IMR-90 (cell line): ENCODE measurements around the gene SH3RF3. TPM values are rescaled to one million over a fixed set of nuclear protein-coding genes. Genes with fewer than 3 reads are reported as not detected.

ENCODE experiments used
- ATAC-seq: fragments of 200-7000 bp; cut with Tn5 transposase; 2 replicates; pipeline ENCODE4 v1.9.1; 2020; ENCODE audit warnings: low read depth, mild to moderate bottlenecking, moderate library complexity
- BruUV-seq: library from RNA; stranded (reverse); fragments of 400-500 nt; replicated peaks from 2 replicates; lab custom pipeline; 2021; lab: Mats Ljungman, UMichigan
- CTCF ChIA-PET: fragments of 300-600 bp; formaldehyde crosslinking; extraction: SDS; loops from one replicate; lab custom pipeline; 2021; ENCODE audit warnings: antibody characterized with exemption; lab: Yijun Ruan, JAX
- POLR2A ChIA-PET: fragments of 300-600 bp; sonication (Branson Sonifier 250); formaldehyde crosslinking; loops from one replicate; lab custom pipeline; 2022; ENCODE audit warnings: antibody characterized with exemption; ENCODE audit not compliant: unreplicated experiment; lab: Charles Lee
- DNase-seq: peaks from one replicate; pipeline ENCODE4 v3.0.0; 2013
- H2AFZ ChIP-seq: replicated peaks from 2 replicates; pipeline ENCODE3; 2013; ENCODE audit warnings: low read length, mild to moderate bottlenecking; ENCODE audit not compliant: poor library complexity
- H2AK5ac ChIP-seq: 2 replicates; pipeline ENCODE4 v1.6.1; 2013; ENCODE audit warnings: low read depth, low read length, inconsistent platforms
- H2AK9ac ChIP-seq: replicated peaks from 2 replicates; pipeline ENCODE3; 2013; ENCODE audit warnings: mild to moderate bottlenecking, low read depth, low read length, moderate library complexity; ENCODE audit not compliant: poor library complexity
- H2BK120ac ChIP-seq: 2 replicates; pipeline ENCODE4 v1.6.1; 2013; ENCODE audit warnings: low read depth, low read length, inconsistent platforms
- H2BK15ac ChIP-seq: 3 replicates; pipeline ENCODE4 v1.6.1; 2013; ENCODE audit warnings: low read depth, low read length, inconsistent platforms
- H2BK20ac ChIP-seq: 2 replicates; pipeline ENCODE4 v1.6.1; 2013; ENCODE audit warnings: low read depth, mild to moderate bottlenecking, inconsistent platforms, low read length, moderate library complexity
- H2BK5ac ChIP-seq: 2 replicates; pipeline ENCODE4 v1.6.1; 2013; ENCODE audit warnings: mild to moderate bottlenecking, low read depth, low read length, inconsistent platforms; ENCODE audit not compliant: poor library complexity, severe bottlenecking
- H3K14ac ChIP-seq: replicated peaks from 2 replicates; pipeline ENCODE4 v1.6.1; 2013; ENCODE audit warnings: low read depth, low read length, inconsistent platforms
- H3K18ac ChIP-seq: 2 replicates; pipeline ENCODE4 v1.6.1; 2013; ENCODE audit warnings: low read depth, low read length, control low read depth
- H3K23ac ChIP-seq: 2 replicates; pipeline ENCODE4 v1.6.1; 2013; ENCODE audit warnings: low read depth, low read length, inconsistent platforms
- H3K27ac ChIP-seq: 2 replicates; pipeline ENCODE4 v1.5.1; 2013; ENCODE audit warnings: mild to moderate bottlenecking, control low read depth, low read length; ENCODE audit not compliant: insufficient read depth
- H3K27me3 ChIP-seq: 2 replicates; pipeline ENCODE4 v1.6.1; 2013; ENCODE audit warnings: low read length; ENCODE audit not compliant: control insufficient read depth, insufficient read depth
- H3K36me3 ChIP-seq: 2 replicates; pipeline ENCODE4 v1.6.1; 2013; ENCODE audit warnings: low read length, mixed read lengths; ENCODE audit not compliant: control insufficient read depth, insufficient read depth
- H3K4ac ChIP-seq: 2 replicates; pipeline ENCODE4 v1.6.1; 2013; ENCODE audit warnings: low read depth, low read length, inconsistent platforms
- H3K4me1 ChIP-seq: 2 replicates; pipeline ENCODE4 v1.6.1; 2013; ENCODE audit warnings: low read length, mixed read lengths; ENCODE audit not compliant: control insufficient read depth, insufficient read depth
- H3K4me2 ChIP-seq: 2 replicates; pipeline ENCODE4 v1.6.1; 2013; ENCODE audit warnings: low read depth, mild to moderate bottlenecking, control low read depth, low read length, moderate library complexity
- H3K4me3 ChIP-seq: 2 replicates; pipeline ENCODE4 v1.5.1; 2013; ENCODE audit warnings: low read depth, mild to moderate bottlenecking, control low read depth, low read length, moderate library complexity; ENCODE audit not compliant: insufficient read depth
- H3K56ac ChIP-seq: 2 replicates; pipeline ENCODE4 v1.6.1; 2013; ENCODE audit warnings: low read length, inconsistent platforms; ENCODE audit not compliant: insufficient read depth; ENCODE audit errors: extremely low read depth
- H3K79me1 ChIP-seq, 2 experiments: 2 replicates each; pipeline ENCODE4 v1.6.1; 2013; ENCODE audit warnings: low read length in 2 of 2, inconsistent platforms in 1 of 2, low read depth in 1 of 2
- H3K9ac ChIP-seq: 2 replicates; pipeline ENCODE4 v1.6.1; 2013; ENCODE audit warnings: low read depth, low read length, control low read depth
- H3K9me1 ChIP-seq: 2 replicates; pipeline ENCODE4 v1.6.1; 2013; ENCODE audit warnings: low read length, inconsistent platforms; ENCODE audit not compliant: insufficient read depth
- H3K9me3 ChIP-seq: 2 replicates; pipeline ENCODE4 v1.6.1; 2013; ENCODE audit warnings: low read length; ENCODE audit not compliant: control insufficient read depth, insufficient read depth
- H4K20me1 ChIP-seq: 2 replicates; pipeline ENCODE4 v1.6.1; 2013; ENCODE audit warnings: low read length, inconsistent platforms; ENCODE audit not compliant: insufficient read depth
- H4K5ac ChIP-seq: 2 replicates; pipeline ENCODE4 v1.6.1; 2013; ENCODE audit warnings: mild to moderate bottlenecking, low read depth, low read length, control low read depth
- H4K8ac ChIP-seq, 2 experiments: 2 replicates each; pipeline ENCODE4 v1.6.1; 2013; ENCODE audit warnings: low read depth in 2 of 2, low read length in 2 of 2, control low read depth in 1 of 2, inconsistent platforms in 1 of 2
- H4K91ac ChIP-seq: 2 replicates; pipeline ENCODE4 v1.6.1; 2013; ENCODE audit warnings: low read depth, low read length, inconsistent platforms; ENCODE audit not compliant: insufficient read depth
- BHLHE40 ChIP-seq: fragments of 150-350 bp; IDR thresholded peaks from 2 replicates; pipeline ENCODE4 v1.6.1; 2016; ENCODE audit warnings: mild to moderate bottlenecking, low read depth, low read length
- CEBPB ChIP-seq: IDR thresholded peaks from 2 replicates; pipeline ENCODE4 v1.6.1; 2012; ENCODE audit warnings: low read depth, low read length, improper control_type of control experiment
- CHD1 ChIP-seq: IDR thresholded peaks from 2 replicates; pipeline ENCODE4 v1.6.1; 2012; ENCODE audit warnings: low read depth, low read length, improper control_type of control experiment
- CTCF ChIP-seq: conservative IDR thresholded peaks from 2 replicates; pipeline ENCODE4 v1.5.1; 2012; ENCODE audit warnings: mild to moderate bottlenecking, low read depth, low read length, improper control_type of control experiment
- FOS ChIP-seq: fragments of 150-350 bp; IDR thresholded peaks from 2 replicates; pipeline ENCODE4 v1.6.1; 2016; ENCODE audit warnings: low read depth, low read length
- MAFK ChIP-seq: IDR thresholded peaks from 2 replicates; pipeline ENCODE4 v1.6.1; 2012; ENCODE audit warnings: low read depth, low read length, improper control_type of control experiment
- MAZ ChIP-seq: IDR thresholded peaks from 2 replicates; pipeline ENCODE4 v1.6.1; 2012; ENCODE audit warnings: low read depth, mild to moderate bottlenecking, low read length, improper control_type of control experiment, moderate library complexity, borderline replicate concordance
- MXI1 ChIP-seq: IDR thresholded peaks from 2 replicates; pipeline ENCODE4 v1.6.1; 2012; ENCODE audit warnings: low read depth, mild to moderate bottlenecking, low read length, moderate library complexity, borderline replicate concordance
- NFE2L2 ChIP-seq: fragments of 150-350 bp; IDR thresholded peaks from 2 replicates; pipeline ENCODE4 v1.6.1; 2016; ENCODE audit warnings: low read depth, mild to moderate bottlenecking, low read length
- POLR2A ChIP-seq: IDR thresholded peaks from 2 replicates; pipeline ENCODE4 v1.6.1; 2012; ENCODE audit warnings: mild to moderate bottlenecking, low read depth, low read length
- RAD21 ChIP-seq: IDR thresholded peaks from 2 replicates; pipeline ENCODE4 v1.6.1; 2012; ENCODE audit warnings: low read length, improper control_type of control experiment
- RCOR1 ChIP-seq: IDR thresholded peaks from 2 replicates; pipeline ENCODE4 v1.6.1; 2012; ENCODE audit warnings: mild to moderate bottlenecking, low read length, improper control_type of control experiment; ENCODE audit not compliant: insufficient replicate concordance
- RFX5 ChIP-seq: IDR thresholded peaks from 2 replicates; pipeline ENCODE4 v1.8.0; 2012; ENCODE audit warnings: low read depth, mild to moderate bottlenecking, low read length, moderate library complexity
- SMC3 ChIP-seq: fragments of 150-350 bp; IDR thresholded peaks from 2 replicates; pipeline ENCODE4 v1.6.1; 2016; ENCODE audit warnings: low read depth, mild to moderate bottlenecking, antibody characterized with exemption, low read length, moderate library complexity
- USF2 ChIP-seq: fragments of 150-350 bp; IDR thresholded peaks from 2 replicates; pipeline ENCODE4 v1.6.1; 2017; ENCODE audit warnings: mild to moderate bottlenecking, antibody characterized with exemption, low read length, low read depth
- WGBS, 2 experiments: methylation state at CpG; one replicate each; pipeline versions ENCODE4 v1.1.5 to v1.1.7; 2013; ENCODE audit warnings: missing lambda C conversion rate in 2 of 2; ENCODE audit not compliant: insufficient read length in 1 of 2; ENCODE audit errors: extremely low coverage in 2 of 2; 5-methylcytosine and 5-hydroxymethylcytosine counted together
- dilution Hi-C: fragments of 300-500 bp; cut with HindIII; formaldehyde crosslinking; loops from one replicate; pipeline ENCODE4 v1.14.3; 2018; ENCODE audit warnings: low sequenced_read_pairs; ENCODE audit not compliant: unreplicated experiment
- in situ Hi-C: fragments of 300-500 bp; cut with MboI; formaldehyde crosslinking; loops from 3 replicates; pipeline ENCODE4 v1.14.3; 2019; ENCODE audit warnings: low sequenced_read_pairs, inconsistent platforms, mixed read lengths
- intact Hi-C: fragments of 100-400 bp; cut with micrococcal nuclease; formaldehyde crosslinking; loops from 2 replicates; pipeline ENCODE4 v1.10.0; 2022
- polyA plus RNA-seq, 3 experiments: library from polyadenylated mRNA; depleted of rRNA; stranded (reverse); fragments of >200 nt; gene quantifications; 2 replicates each; pipeline ENCODE4 v1.2.3, GENCODE V29; 2012; ENCODE audit warnings: low replicate concordance in 1 of 3
- total RNA-seq: library from RNA; depleted of rRNA; stranded (reverse); fragments of >200 nt; gene quantifications from 2 replicates; pipeline ENCODE4 v1.2.3, GENCODE V29; 2012
- TF ChIP-seq, protein P1 (sequence below): fragments of 150-350 bp; IDR thresholded peaks from 2 replicates; pipeline ENCODE4 v1.6.1; 2016; ENCODE audit warnings: low read depth, mild to moderate bottlenecking, low read length, moderate library complexity, borderline replicate concordance

Gene SH3RF3
- total and polyA plus RNA-seq, 2 of the 4 experiments (the other 2 are of a cell fraction) = 3.4 to 5.3 TPM

- CTCF ChIA-PET = interaction anchor here (0.7 kb wide), 1 partner anchor 250 kb away, joined by 3 read pairs; no protein-coding TSS in a partner anchor
These were observed 258.3 kb downstream of the SH3RF3 start for GRCh38 chr2:109387221-109387735.

More at GRCh38 chr2:109387221-109387735, 258.3 kb downstream of the SH3RF3 start:
- intact Hi-C loops = loop anchor here (5.0 kb wide), 1 partner anchor 50 kb away; no protein-coding TSS in a partner anchor
- H3K79me1 ChIP-seq = peaks cover 22 to 84% of the 10 kb centered on the region in 2 experiments
- no peaks in the 10 kb centered on the region for H3K27me3 ChIP-seq
- 100% methylated on average over 3 of the region's 4 CpGs; no CpG with 5 or more reads in 1 of the 2 experiments for WGBS, 2 experiments
- H3K4ac ChIP-seq = no peak overlapping the region
- H2BK120ac ChIP-seq = no peak overlapping the region
- POLR2A ChIA-PET = no interaction called here
- DNase-seq (no peak), ATAC-seq (no peak)
- H3K4me1 ChIP-seq = peaks cover 19% of the 10 kb centered on the region
- in situ Hi-C loops = no loop called here
- peaks cover 4% of the 10 kb centered on the region; the same call in 1 of the 2 replicates for H3K36me3 ChIP-seq
- H3K23ac ChIP-seq = no peak overlapping the region
- H2AK5ac ChIP-seq = no peak overlapping the region
- no peaks in the 10 kb centered on the region for H3K9me3 ChIP-seq
- H3K4me2 ChIP-seq = no peak overlapping the region
- H2BK5ac ChIP-seq = no peak overlapping the region
- no peak overlapping the region for H3K27ac ChIP-seq
- H2AFZ ChIP-seq = no peak overlapping the region
- no peak overlapping the region for H4K5ac ChIP-seq
- no peak overlapping the region for H3K56ac ChIP-seq
- H2AK9ac ChIP-seq = no peak overlapping the region
- H2BK20ac ChIP-seq = no peak overlapping the region
- H3K9me1 ChIP-seq = peaks cover 27% of the 10 kb centered on the region
- H3K18ac ChIP-seq = no peak overlapping the region
- BruUV-seq = no TSS peak
- no peak overlapping the region for H4K91ac ChIP-seq
- no peak overlapping the region for H3K9ac ChIP-seq
- no peak overlapping the region for H4K8ac ChIP-seq
- no peak overlapping the region for H2BK15ac ChIP-seq
- peaks cover 41% of the 10 kb centered on the region for H4K20me1 ChIP-seq
- TF ChIP-seq FOS (no peak), BHLHE40 (no peak), CTCF (no peak), CHD1 (no peak), NFE2L2 (no peak), MXI1 (no peak), RCOR1 (no peak), CEBPB (no peak), POLR2A (no peak), RFX5 (no peak), RAD21 (no peak), USF2 (no peak), SMC3 (no peak), MAFK (no peak), MAZ (no peak)
- TF ChIP-seq, protein P1, sequence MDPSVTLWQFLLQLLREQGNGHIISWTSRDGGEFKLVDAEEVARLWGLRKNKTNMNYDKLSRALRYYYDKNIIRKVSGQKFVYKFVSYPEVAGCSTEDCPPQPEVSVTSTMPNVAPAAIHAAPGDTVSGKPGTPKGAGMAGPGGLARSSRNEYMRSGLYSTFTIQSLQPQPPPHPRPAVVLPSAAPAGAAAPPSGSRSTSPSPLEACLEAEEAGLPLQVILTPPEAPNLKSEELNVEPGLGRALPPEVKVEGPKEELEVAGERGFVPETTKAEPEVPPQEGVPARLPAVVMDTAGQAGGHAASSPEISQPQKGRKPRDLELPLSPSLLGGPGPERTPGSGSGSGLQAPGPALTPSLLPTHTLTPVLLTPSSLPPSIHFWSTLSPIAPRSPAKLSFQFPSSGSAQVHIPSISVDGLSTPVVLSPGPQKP = no peak
- no peak overlapping the region for H3K14ac ChIP-seq
- no peak overlapping the region for H3K4me3 ChIP-seq
- dilution Hi-C loops = no loop called here
